Measurements from ENCODE around the gene PALLD. TPM values are rescaled to one million over a fixed set of nuclear protein-coding genes. Genes with fewer than 3 reads are reported as not detected.
A peak's percentile ranks its signal among the peaks of the same experiment; 100 is the strongest.

PALLD gene
- total and polyA plus RNA-seq, 2 donors = 24.3 to 83.0 TPM

GRCh38 chr4:168830777-168831512 lies 334.1 kb downstream of the PALLD start:
- H3K27me3 ChIP-seq (ENCODE audit: control insufficient read depth in 2 of 2, insufficient read depth in 1 of 2, low read length in 1 of 2) = peaks cover 3 to 25% of the 10 kb centered on the region in 2 donors
- DNase-seq (ENCODE audit: low read depth in 6 of 9, low spot score in 9 of 9) = no peak

DNA sequence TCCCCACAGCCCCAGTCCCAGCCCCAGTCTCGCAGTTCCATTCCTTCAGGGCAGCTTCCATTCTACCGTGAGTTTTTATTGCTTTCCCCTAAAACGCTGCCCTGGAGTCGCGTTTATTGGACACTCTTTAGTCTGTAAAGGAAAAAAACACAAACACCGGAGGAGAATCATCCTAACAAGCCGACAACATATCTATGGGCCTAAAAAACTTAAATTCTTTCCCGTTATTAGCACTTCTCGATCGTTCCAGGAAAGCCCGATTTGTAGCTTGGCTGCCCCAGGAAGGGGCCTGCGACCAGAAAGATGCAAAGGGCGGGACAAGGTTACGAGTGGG lies 334.7 kb downstream of the PALLD start:
- DNase-seq (ENCODE audit: low read depth in 6 of 9, low spot score in 9 of 9) = no peak
- Histone ChIP-seq H3K4me3 (ENCODE audit: low read length in 2 of 2) (peak overlapping the region; percentile 71 to 79), H3K36me3 (ENCODE audit: control insufficient read depth in 2 of 2, insufficient read depth in 2 of 2, low read length in 1 of 2) (no peaks in the 10 kb centered on the region), H3K4me1 (ENCODE audit: control insufficient read depth in 2 of 2, insufficient read depth in 2 of 2, low read length in 2 of 2) (peaks cover 7 to 19% of the 10 kb centered on the region in 2 donors), H3K9me3 (ENCODE audit: control insufficient read depth in 2 of 2, insufficient read depth in 1 of 2, low read length in 1 of 2) (no peaks in the 10 kb centered on the region), H3K27ac (ENCODE audit: low read depth in 1 of 2, low read length in 1 of 2) (peak overlapping the region in 1 of 2 donors; percentile 52), H3K27me3 (ENCODE audit: control insufficient read depth in 2 of 2, insufficient read depth in 1 of 2, low read length in 1 of 2) (peaks cover 3 to 25% of the 10 kb centered on the region in 2 donors)
- 5% methylated on average over 14 of the region's 14 CpGs for WGBS

More at GRCh38 chr4:168830777-168831512, 334.1 kb downstream of the PALLD start:
- no peak overlapping the region for H3K4me3 ChIP-seq (ENCODE audit: low read length in 2 of 2)
- no peaks in the 10 kb centered on the region for H3K9me3 ChIP-seq (ENCODE audit: control insufficient read depth in 2 of 2, insufficient read depth in 1 of 2, low read length in 1 of 2)
- no peak overlapping the region for H3K27ac ChIP-seq (ENCODE audit: low read depth in 1 of 2, low read length in 1 of 2)
- H3K4me1 ChIP-seq (ENCODE audit: control insufficient read depth in 2 of 2, insufficient read depth in 2 of 2, low read length in 2 of 2) = peaks cover 7 to 19% of the 10 kb centered on the region in 2 donors
- H3K36me3 ChIP-seq (ENCODE audit: control insufficient read depth in 2 of 2, insufficient read depth in 2 of 2, low read length in 1 of 2) = no peaks in the 10 kb centered on the region
- 62% methylated on average over 6 of the region's 6 CpGs for WGBS

- Histone ChIP-seq H3K27ac (ENCODE audit: low read depth in 1 of 2, low read length in 1 of 2) (peak overlapping the region; percentile 48 to 56), H3K4me3 (ENCODE audit: low read length in 2 of 2) (peak overlapping the region; percentile 71 to 79), H3K36me3 (ENCODE audit: control insufficient read depth in 2 of 2, insufficient read depth in 2 of 2, low read length in 1 of 2) (no peaks in the 10 kb centered on the region), H3K4me1 (ENCODE audit: control insufficient read depth in 2 of 2, insufficient read depth in 2 of 2, low read length in 2 of 2) (peaks cover 7 to 19% of the 10 kb centered on the region in 2 donors), H3K27me3 (ENCODE audit: control insufficient read depth in 2 of 2, insufficient read depth in 1 of 2, low read length in 1 of 2) (peaks cover 3 to 25% of the 10 kb centered on the region in 2 donors), H3K9me3 (ENCODE audit: control insufficient read depth in 2 of 2, insufficient read depth in 1 of 2, low read length in 1 of 2) (no peaks in the 10 kb centered on the region)
- under 1% methylated on average over 68 of the region's 68 CpGs for WGBS
- peak in 5 of 9 donors; percentile 58 to 84 (median 69) for DNase-seq (ENCODE audit: low read depth in 6 of 9, low spot score in 9 of 9)
Observed at GRCh38 chr4:168831919-168832762, 335.3 kb downstream of the PALLD start.

DNA sequence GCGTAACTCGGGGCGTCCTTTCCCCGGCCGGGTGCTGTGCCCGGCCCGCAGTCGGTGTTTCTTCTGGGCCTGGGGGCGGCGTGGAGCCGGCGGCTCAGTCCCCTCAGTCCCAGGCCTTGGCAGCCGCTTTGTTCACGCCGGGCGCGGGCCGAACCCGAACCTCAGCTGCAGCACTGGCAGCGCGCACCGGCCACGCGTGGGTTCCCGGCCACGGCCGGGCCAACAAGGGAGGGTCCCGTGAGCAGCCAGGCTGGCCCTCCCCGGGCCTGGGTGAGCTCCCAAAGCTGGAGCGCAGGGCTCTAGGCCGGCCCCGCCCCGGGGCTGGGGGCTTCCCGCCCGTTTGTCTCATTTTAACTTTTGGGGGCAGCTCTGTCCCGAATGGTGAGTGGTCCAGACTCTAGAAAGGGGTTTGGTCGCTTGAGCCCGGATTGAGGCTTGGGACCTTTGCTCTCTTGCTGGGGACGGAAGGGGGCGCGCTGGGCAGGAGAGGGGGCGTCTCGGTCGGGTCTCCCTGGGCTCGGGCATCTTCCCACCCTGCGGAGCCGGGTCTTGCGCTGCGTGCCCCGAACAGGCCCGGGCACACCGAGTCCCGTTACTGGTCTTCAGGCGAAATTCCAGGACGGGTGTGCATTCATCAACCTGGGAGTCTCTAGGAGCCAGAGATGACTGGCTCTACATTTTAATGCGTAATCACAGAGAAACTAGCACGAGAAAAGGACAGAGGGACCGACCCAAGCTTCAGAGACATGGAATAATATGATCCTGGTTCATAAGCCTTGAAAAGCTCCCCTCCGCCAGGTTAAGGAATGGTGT lies 336.1 kb downstream of the PALLD start:
- 13% methylated on average over 59 of the region's 59 CpGs for WGBS
- peaks cover 3 to 25% of the 10 kb centered on the region in 2 donors for H3K27me3 ChIP-seq (ENCODE audit: control insufficient read depth in 2 of 2, insufficient read depth in 1 of 2, low read length in 1 of 2)
- H3K27ac ChIP-seq (ENCODE audit: low read depth in 1 of 2, low read length in 1 of 2) = peak overlapping the region; percentile 41 to 64
- no peaks in the 10 kb centered on the region for H3K36me3 ChIP-seq (ENCODE audit: control insufficient read depth in 2 of 2, insufficient read depth in 2 of 2, low read length in 1 of 2)
- H3K9me3 ChIP-seq (ENCODE audit: control insufficient read depth in 2 of 2, insufficient read depth in 1 of 2, low read length in 1 of 2) = no peaks in the 10 kb centered on the region
- DNase-seq (ENCODE audit: low read depth in 6 of 9, low spot score in 9 of 9) = peak in 2 of 9 donors; percentile 22 to 48
- H3K4me3 ChIP-seq (ENCODE audit: low read length in 2 of 2) = peak overlapping the region; percentile 71 to 79
- peaks cover 7 to 19% of the 10 kb centered on the region in 2 donors for H3K4me1 ChIP-seq (ENCODE audit: control insufficient read depth in 2 of 2, insufficient read depth in 2 of 2, low read length in 2 of 2)

GRCh38 chr4:168833881-168834280 lies 337.0 kb downstream of the PALLD start:
- Histone ChIP-seq H3K9me3 (ENCODE audit: control insufficient read depth in 2 of 2, insufficient read depth in 1 of 2, low read length in 1 of 2) (no peaks in the 10 kb centered on the region), H3K27ac (ENCODE audit: low read depth in 1 of 2, low read length in 1 of 2) (no peak overlapping the region), H3K4me3 (ENCODE audit: low read length in 2 of 2) (no peak overlapping the region), H3K36me3 (ENCODE audit: control insufficient read depth in 2 of 2, insufficient read depth in 2 of 2, low read length in 1 of 2) (no peaks in the 10 kb centered on the region), H3K4me1 (ENCODE audit: control insufficient read depth in 2 of 2, insufficient read depth in 2 of 2, low read length in 2 of 2) (peaks cover 7 to 19% of the 10 kb centered on the region in 2 donors), H3K27me3 (ENCODE audit: control insufficient read depth in 2 of 2, insufficient read depth in 1 of 2, low read length in 1 of 2) (peaks cover 3 to 25% of the 10 kb centered on the region in 2 donors)
- no peak for DNase-seq (ENCODE audit: low read depth in 6 of 9, low spot score in 9 of 9)
- WGBS = 96% methylated on average over 2 of the region's 2 CpGs

- 98% methylated on average over 9 of the region's 9 CpGs for WGBS
- no peak for DNase-seq (ENCODE audit: low read depth in 6 of 9, low spot score in 9 of 9)
- H3K36me3 ChIP-seq (ENCODE audit: control insufficient read depth in 2 of 2, insufficient read depth in 2 of 2, low read length in 1 of 2) = no peaks in the 10 kb centered on the region
- no peak overlapping the region for H3K27ac ChIP-seq (ENCODE audit: low read depth in 1 of 2, low read length in 1 of 2)
- no peak overlapping the region for H3K4me3 ChIP-seq (ENCODE audit: low read length in 2 of 2)
- H3K4me1 ChIP-seq (ENCODE audit: control insufficient read depth in 2 of 2, insufficient read depth in 2 of 2, low read length in 2 of 2) = peaks cover 7 to 19% of the 10 kb centered on the region in 2 donors
- H3K27me3 ChIP-seq (ENCODE audit: control insufficient read depth in 2 of 2, insufficient read depth in 1 of 2, low read length in 1 of 2) = peaks cover 3 to 25% of the 10 kb centered on the region in 2 donors
- no peaks in the 10 kb centered on the region for H3K9me3 ChIP-seq (ENCODE audit: control insufficient read depth in 2 of 2, insufficient read depth in 1 of 2, low read length in 1 of 2)
Observed at GRCh38 chr4:168835880-168836454, 339.1 kb downstream of the PALLD start.

DNA sequence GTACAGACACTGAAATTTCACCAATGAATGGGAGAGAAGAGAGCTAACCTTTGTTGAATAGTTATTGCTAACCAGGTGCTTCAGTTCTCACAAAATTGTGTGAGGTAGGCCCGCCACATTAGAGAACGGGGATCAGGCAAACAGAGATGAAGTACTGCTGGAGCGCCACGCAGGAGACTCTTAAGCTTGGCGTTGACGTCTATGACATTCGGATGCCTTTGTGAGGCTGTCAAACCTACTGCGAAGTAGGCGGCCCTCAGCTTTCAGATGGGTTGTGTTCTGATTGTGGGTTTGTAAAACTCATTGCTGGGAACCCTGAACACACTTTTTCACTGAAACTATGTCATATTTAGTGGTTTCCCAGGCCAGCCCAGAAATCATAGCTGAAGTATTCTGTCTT lies 339.6 kb downstream of the PALLD start:
- no peak overlapping the region for H3K27ac ChIP-seq (ENCODE audit: low read depth in 1 of 2, low read length in 1 of 2)

DNA sequence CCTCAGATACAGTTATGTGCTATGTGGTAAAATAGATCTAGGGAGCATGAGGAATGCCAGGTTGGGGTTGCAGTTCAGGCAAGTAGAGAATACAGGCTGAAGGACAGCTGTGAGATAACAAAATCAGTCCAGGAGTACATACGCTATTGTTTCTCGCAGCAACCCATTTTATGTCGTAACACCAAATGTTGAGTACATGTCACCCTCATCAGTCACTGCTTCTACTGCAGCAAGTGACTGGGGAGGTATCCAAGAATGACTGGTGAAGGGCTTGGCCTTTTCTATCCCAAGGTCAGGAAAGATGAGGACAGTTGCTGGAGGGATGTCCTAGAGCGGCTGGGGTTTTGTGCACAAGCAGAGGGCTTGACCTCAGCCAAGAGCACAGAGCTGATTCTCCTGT lies 341.1 kb downstream of the PALLD start:
- Histone ChIP-seq H3K36me3 (ENCODE audit: control insufficient read depth in 2 of 2, insufficient read depth in 2 of 2, low read length in 1 of 2) (no peaks in the 10 kb centered on the region), H3K4me1 (ENCODE audit: control insufficient read depth in 2 of 2, insufficient read depth in 2 of 2, low read length in 2 of 2) (peaks cover 6% of the 10 kb centered on the region in 2 donors), H3K27me3 (ENCODE audit: control insufficient read depth in 2 of 2, insufficient read depth in 1 of 2, low read length in 1 of 2) (peaks cover 0 to 7% of the 10 kb centered on the region in 2 donors), H3K27ac (ENCODE audit: low read depth in 1 of 2, low read length in 1 of 2) (no peak overlapping the region), H3K4me3 (ENCODE audit: low read length in 2 of 2) (no peak overlapping the region), H3K9me3 (ENCODE audit: control insufficient read depth in 2 of 2, insufficient read depth in 1 of 2, low read length in 1 of 2) (no peaks in the 10 kb centered on the region)
- no peak for DNase-seq (ENCODE audit: low read depth in 6 of 9, low spot score in 9 of 9)
- WGBS = 97% methylated on average over 4 of the region's 4 CpGs

More for the DNA sequence above, 339.6 kb downstream of the PALLD start:
- no peak for DNase-seq (ENCODE audit: low read depth in 6 of 9, low spot score in 9 of 9)
- 88% methylated on average over 9 of the region's 9 CpGs for WGBS
- Histone ChIP-seq H3K9me3 (ENCODE audit: control insufficient read depth in 2 of 2, insufficient read depth in 1 of 2, low read length in 1 of 2) (no peaks in the 10 kb centered on the region), H3K27me3 (ENCODE audit: control insufficient read depth in 2 of 2, insufficient read depth in 1 of 2, low read length in 1 of 2) (peaks cover under 1 to 21% of the 10 kb centered on the region in 2 donors), H3K36me3 (ENCODE audit: control insufficient read depth in 2 of 2, insufficient read depth in 2 of 2, low read length in 1 of 2) (no peaks in the 10 kb centered on the region), H3K4me3 (ENCODE audit: low read length in 2 of 2) (no peak overlapping the region), H3K4me1 (ENCODE audit: control insufficient read depth in 2 of 2, insufficient read depth in 2 of 2, low read length in 2 of 2) (peaks cover 7 to 17% of the 10 kb centered on the region in 2 donors)
